B cell (primary cell): ENCODE data around the gene TMEM163. TPM values are rescaled to one million over a fixed set of nuclear protein-coding genes. Genes with fewer than 3 reads are reported as not detected.

ENCODE experiments used
- ATAC-seq: fragments of 200-7000 bp; cut with Tn5 transposase; one replicate; pipeline ENCODE4 v1.10.0; 2021; ENCODE audit warnings: low read depth, mild to moderate bottlenecking, moderate number of reproducible peaks, moderate library complexity
- CTCF ChIA-PET: fragments of 350-600 bp; sonication (Branson Sonifier 250); formaldehyde crosslinking; loops from one replicate; lab custom pipeline; 2021; ENCODE audit warnings: antibody characterized with exemption, inconsistent platforms; lab: Charles Lee
- POLR2A ChIA-PET: fragments of 350-600 bp; sonication (Branson Sonifier 250); formaldehyde crosslinking; loops from one replicate; lab custom pipeline; 2021; ENCODE audit warnings: antibody characterized with exemption; lab: Charles Lee
- DNase-seq: peaks from one replicate; pipeline ENCODE4 v3.0.0; 2013
- H2AFZ ChIP-seq: 2 replicates; pipeline ENCODE4 v1.6.1; 2012; ENCODE audit warnings: mild to moderate bottlenecking, low read depth, low read length; ENCODE audit not compliant: insufficient read depth, poor library complexity, severe bottlenecking
- H3K27ac ChIP-seq, 2 donors: 1 replicate in 1 of 2; 2 replicates in 1 of 2; pipeline ENCODE4 v1.5.1; 2012 to 2013; ENCODE audit warnings: low read length in 2 of 2, mild to moderate bottlenecking in 2 of 2, moderate library complexity in 1 of 2
- H3K27me3 ChIP-seq, 4 experiments: fragments of 200-600 bp in 1 of 4; sonication (generic) in 1 of 4; replicated peaks in 1 of 4; 1 replicate in 2 of 4; 2 replicates in 2 of 4; pipeline versions ENCODE4 v1.6.1 to v1.7.0; 2013 to 2016; ENCODE audit warnings: low read length in 3 of 4, mild to moderate bottlenecking in 2 of 4, mixed read lengths in 1 of 4, moderate library complexity in 1 of 4; ENCODE audit not compliant: insufficient read depth in 4 of 4, control insufficient read depth in 3 of 4; ENCODE audit errors: control extremely low read depth in 1 of 4
- H3K36me3 ChIP-seq, 2 experiments: replicated peaks in 1 of 2; 1 replicate in 1 of 2; 2 replicates in 1 of 2; pipeline versions ENCODE4 v1.6.1 to v1.7.1; 2013; ENCODE audit warnings: low read length in 1 of 2; ENCODE audit not compliant: insufficient read depth in 2 of 2, control insufficient read depth in 1 of 2; ENCODE audit errors: control extremely low read depth in 1 of 2, extremely low read depth in 1 of 2
- H3K4me1 ChIP-seq, 2 donors: fragments of 200-600 bp in 1 of 2; sonication (generic) in 1 of 2; 1 replicate in 1 of 2; 2 replicates in 1 of 2; pipeline versions ENCODE4 v1.5.1 to v1.6.1; 2013 to 2017; ENCODE audit warnings: low read length in 2 of 2; ENCODE audit not compliant: control insufficient read depth in 2 of 2, insufficient read depth in 2 of 2
- H3K4me2 ChIP-seq: replicated peaks from 2 replicates; pipeline ENCODE3; 2012; ENCODE audit warnings: mild to moderate bottlenecking, low read depth, low read length; ENCODE audit not compliant: poor library complexity, severe bottlenecking
- H3K4me3 ChIP-seq, 5 experiments: fragments of 200-600 bp in 1 of 5; sonication (generic) in 1 of 5; 1 replicate in 3 of 5; 2 replicates in 2 of 5; pipeline versions ENCODE4 v1.5.1 to v1.7.0; 2011 to 2016; ENCODE audit warnings: low read length in 4 of 5, mild to moderate bottlenecking in 4 of 5, low read depth in 2 of 5, control low read depth in 1 of 5, moderate library complexity in 1 of 5; ENCODE audit not compliant: insufficient read depth in 1 of 5; ENCODE audit errors: control extremely low read depth in 1 of 5, extremely low read depth in 1 of 5
- H3K79me2 ChIP-seq: fragments of 200-600 bp; sonication (generic); one replicate; pipeline ENCODE4 v1.6.0; 2016; ENCODE audit warnings: low read length; ENCODE audit not compliant: control insufficient read depth, insufficient read depth
- H3K9ac ChIP-seq: fragments of 200-600 bp; sonication (generic); 2 replicates; pipeline ENCODE4 v1.6.1; 2017; ENCODE audit warnings: mild to moderate bottlenecking, low read length, moderate library complexity
- H3K9me3 ChIP-seq, 3 donors: one replicate each; pipeline versions ENCODE4 v1.6.1 to v1.7.1; 2013; ENCODE audit warnings: low read length in 2 of 3; ENCODE audit not compliant: control insufficient read depth in 2 of 3, insufficient read depth in 1 of 3; ENCODE audit errors: control extremely low read depth in 1 of 3
- H4K20me1 ChIP-seq: 2 replicates; pipeline ENCODE4 v1.6.0; 2012; ENCODE audit warnings: mild to moderate bottlenecking, low read length; ENCODE audit not compliant: insufficient read depth, control insufficient read depth, poor library complexity, severe bottlenecking
- H3K27ac Mint-ChIP-seq: one replicate; pipeline ENCODE4 v1.8.0; 2021; ENCODE audit warnings: mixed read lengths
- H3K27me3 Mint-ChIP-seq: one replicate; pipeline ENCODE4 v1.8.0; 2021; ENCODE audit warnings: mixed read lengths
- H3K4me1 Mint-ChIP-seq: one replicate; pipeline ENCODE4 v1.8.0; 2021; ENCODE audit warnings: mixed read lengths
- H3K4me3 Mint-ChIP-seq: one replicate; pipeline ENCODE4 v1.8.0; 2021; ENCODE audit warnings: mixed read lengths
- H3K9me3 Mint-ChIP-seq: one replicate; pipeline ENCODE4 v1.8.0; 2022; ENCODE audit warnings: mixed read lengths; ENCODE audit not compliant: insufficient read depth
- EZH2 ChIP-seq: IDR thresholded peaks from 2 replicates; pipeline ENCODE4 v1.6.1; 2012; ENCODE audit warnings: borderline replicate concordance, low read depth, mild to moderate bottlenecking, moderate library complexity, low read length; ENCODE audit not compliant: insufficient read depth, poor library complexity, severe bottlenecking
- WGBS: methylation state at CpG from one replicate; pipeline ENCODE4 v1.1.5; 2013; ENCODE audit warnings: missing lambda C conversion rate; ENCODE audit not compliant: insufficient coverage; 5-methylcytosine and 5-hydroxymethylcytosine counted together
- intact Hi-C: fragments of 100-400 bp; cut with micrococcal nuclease; formaldehyde crosslinking; loops from one replicate; pipeline ENCODE4 v1.10.0; 2022
- polyA plus RNA-seq: library from polyadenylated mRNA; depleted of rRNA; stranded (reverse); fragments of >200 nt; gene quantifications from 2 replicates; pipeline ENCODE4 v1.2.3, GENCODE V29; 2012
- total RNA-seq, 2 donors: library from RNA; stranded (reverse); fragments of 120-200 nt in 1 of 2; gene quantifications; 1 replicate in 1 of 2; 2 replicates in 1 of 2; pipeline versions ENCODE4 v1.2.3 to v1.2.4, GENCODE V29; 2013 to 2022
- TF ChIP-seq, protein P1 (sequence below): fragments of 200-600 bp; IDR thresholded peaks from one replicate; pipeline ENCODE4 v1.8.0; 2022; ENCODE audit warnings: antibody characterized with exemption, mild to moderate bottlenecking

Gene TMEM163
- total and polyA plus RNA-seq, 2 donors (not counting 1 experiment from before 2014, with no cell fraction given): 2.6 to 5.6 TPM

DNA sequence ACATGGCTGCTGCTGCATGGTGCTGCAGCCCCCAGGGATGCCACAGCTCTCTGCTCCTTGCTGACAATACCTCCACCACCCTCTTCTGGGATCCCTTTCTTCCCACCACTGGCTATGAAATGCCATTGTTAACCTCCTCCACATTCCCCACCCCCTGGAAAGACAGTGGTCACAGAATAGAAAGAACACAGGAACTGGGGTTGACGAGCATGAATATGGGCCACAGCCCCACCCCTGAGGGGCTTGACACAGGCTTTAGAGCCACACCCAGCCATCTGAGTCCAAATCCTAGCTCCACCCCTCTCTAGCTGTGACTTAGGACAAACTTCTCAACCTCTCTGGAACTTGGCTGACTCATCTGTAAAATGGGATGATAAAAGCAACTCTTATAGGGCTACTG lies 47.3 kb downstream of the TMEM163 start:
- Histone ChIP-seq H3K4me1 (peaks cover 23 to 49% of the 10 kb centered on the region in 2 donors), H3K27me3 (peaks cover 0 to 6% (median 0%) of the 10 kb centered on the region in 4 experiments), H3K9me3 (no peaks in the 10 kb centered on the region), H2AFZ (peak overlapping the region; percentile 40), H3K27ac (peak overlapping the region in 1 of 2 donors; percentile 4), H3K4me2 (peak overlapping the region; percentile 61), H3K9ac (no peak overlapping the region), H3K4me3 (no peak overlapping the region), H3K36me3 (no peaks in the 10 kb centered on the region), H3K79me2 (no peaks in the 10 kb centered on the region), H4K20me1 (no peaks in the 10 kb centered on the region)
- TF ChIP-seq, protein P1, sequence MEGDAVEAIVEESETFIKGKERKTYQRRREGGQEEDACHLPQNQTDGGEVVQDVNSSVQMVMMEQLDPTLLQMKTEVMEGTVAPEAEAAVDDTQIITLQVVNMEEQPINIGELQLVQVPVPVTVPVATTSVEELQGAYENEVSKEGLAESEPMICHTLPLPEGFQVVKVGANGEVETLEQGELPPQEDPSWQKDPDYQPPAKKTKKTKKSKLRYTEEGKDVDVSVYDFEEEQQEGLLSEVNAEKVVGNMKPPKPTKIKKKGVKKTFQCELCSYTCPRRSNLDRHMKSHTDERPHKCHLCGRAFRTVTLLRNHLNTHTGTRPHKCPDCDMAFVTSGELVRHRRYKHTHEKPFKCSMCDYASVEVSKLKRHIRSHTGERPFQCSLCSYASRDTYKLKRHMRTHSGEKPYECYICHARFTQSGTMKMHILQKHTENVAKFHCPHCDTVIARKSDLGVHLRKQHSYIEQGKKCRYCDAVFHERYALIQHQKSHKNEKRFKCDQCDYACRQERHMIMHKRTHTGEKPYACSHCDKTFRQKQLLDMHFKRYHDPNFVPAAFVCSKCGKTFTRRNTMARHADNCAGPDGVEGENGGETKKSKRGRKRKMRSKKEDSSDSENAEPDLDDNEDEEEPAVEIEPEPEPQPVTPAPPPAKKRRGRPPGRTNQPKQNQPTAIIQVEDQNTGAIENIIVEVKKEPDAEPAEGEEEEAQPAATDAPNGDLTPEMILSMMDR: no peak
- no peak for TF ChIP-seq EZH2
- Mint-ChIP-seq H3K4me3 (peak overlapping the region; percentile 59), H3K27ac (no peak overlapping the region), H3K4me1 (peaks cover 45% of the 10 kb centered on the region), H3K9me3 (no peaks in the 10 kb centered on the region), H3K27me3 (no peaks in the 10 kb centered on the region)
- WGBS: 17% methylated on average over 1 of the region's 1 CpG
- ChIA-PET POLR2A (no interaction called here), CTCF (interaction anchor here (1.2 kb wide), 1 partner anchor 111 kb away, joined by 3 read pairs; no protein-coding TSS in a partner anchor)
- ATAC-seq (peak; percentile 49), DNase-seq (peak; percentile 30)
- intact Hi-C loops: no loop called here

DNA sequence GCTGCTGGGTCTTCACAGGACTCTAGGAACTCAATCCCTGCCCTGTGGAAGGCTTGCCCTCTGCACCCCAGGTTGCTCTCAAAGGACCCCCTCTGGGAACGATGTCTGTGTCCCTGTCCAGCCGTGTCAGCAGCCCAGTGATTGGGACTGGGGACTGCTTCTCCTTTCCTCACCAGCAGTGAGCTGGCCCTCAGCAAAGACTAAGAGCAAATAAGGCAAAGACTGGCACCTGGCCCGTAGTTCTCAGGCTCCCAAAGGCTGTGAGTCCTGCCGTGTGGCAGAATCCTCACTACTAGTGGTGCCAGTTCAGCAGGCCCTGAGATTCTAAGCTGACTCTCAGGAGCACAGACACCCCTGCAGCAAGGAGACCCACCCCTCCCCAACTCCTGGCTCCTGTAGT lies 47.8 kb downstream of the TMEM163 start:
- Histone ChIP-seq H3K79me2 (no peaks in the 10 kb centered on the region), H3K9me3 (no peaks in the 10 kb centered on the region), H3K4me2 (peak overlapping the region; percentile 61), H2AFZ (peak overlapping the region; percentile 40), H3K27ac (peak overlapping the region; percentile 4), H3K4me3 (no peak overlapping the region), H3K9ac (peak overlapping the region; percentile 11), H3K36me3 (no peaks in the 10 kb centered on the region), H3K4me1 (peaks cover 23 to 49% of the 10 kb centered on the region in 2 donors), H3K27me3 (peaks cover 0 to 6% (median 0%) of the 10 kb centered on the region in 4 experiments), H4K20me1 (no peaks in the 10 kb centered on the region)
- 57% methylated on average over 4 of the region's 4 CpGs for WGBS
- TF ChIP-seq EZH2: no peak
- TF ChIP-seq, protein P1: no peak
- POLR2A ChIA-PET: no interaction called here
- CTCF ChIA-PET: interaction anchor here (1.2 kb wide), 2 partner anchors 12 to 112 kb away, joined by 3 read pairs; no protein-coding TSS in a partner anchor
- DNase-seq: peak; percentile 30
- Mint-ChIP-seq H3K27ac (peak overlapping the region; percentile 46), H3K4me1 (peaks cover 48% of the 10 kb centered on the region), H3K9me3 (no peaks in the 10 kb centered on the region), H3K27me3 (no peaks in the 10 kb centered on the region), H3K4me3 (peak overlapping the region; percentile 59)
- intact Hi-C loops: no loop called here
- no peak for ATAC-seq
